Right lung (tissue), 10 donors: ENCODE results near the gene MFGE8. TPM values are rescaled to one million over a fixed set of nuclear protein-coding genes. Genes with fewer than 3 reads are reported as not detected.
"Not testable (repeated sequence)": the region's sequence is repeated elsewhere in the genome, so short reads cannot be mapped to it uniquely, and the experiment has no call there.

Source experiments
- DNase-seq, 2 donors: peaks; one replicate each; pipeline ENCODE4 v3.0.0-alpha.2; 2013
- long read RNA-seq, 8 donors: transcript quantifications; one replicate each; lab custom pipeline, GENCODE V29; 2026
- polyA plus RNA-seq, 5 donors: library from polyadenylated mRNA; unstranded; fragments of 120-200 nt; gene quantifications; one replicate each; pipeline versions ENCODE4 v1.2.1 to v1.2.3, GENCODE V29; 2013; ENCODE audit warnings: inconsistent platforms in 1 of 5, low replicate concordance in 1 of 5; ENCODE audit not compliant: insufficient read length in 5 of 5, insufficient read depth in 1 of 5

MFGE8 gene, protein sequence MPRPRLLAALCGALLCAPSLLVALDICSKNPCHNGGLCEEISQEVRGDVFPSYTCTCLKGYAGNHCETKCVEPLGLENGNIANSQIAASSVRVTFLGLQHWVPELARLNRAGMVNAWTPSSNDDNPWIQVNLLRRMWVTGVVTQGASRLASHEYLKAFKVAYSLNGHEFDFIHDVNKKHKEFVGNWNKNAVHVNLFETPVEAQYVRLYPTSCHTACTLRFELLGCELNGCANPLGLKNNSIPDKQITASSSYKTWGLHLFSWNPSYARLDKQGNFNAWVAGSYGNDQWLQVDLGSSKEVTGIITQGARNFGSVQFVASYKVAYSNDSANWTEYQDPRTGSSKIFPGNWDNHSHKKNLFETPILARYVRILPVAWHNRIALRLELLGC
- polyA plus RNA-seq: 100 to 1,000 TPM; 103 to 149 (median 121) TPM
- long read RNA-seq, donor 1, transcript MFGE8-201 (8 exons, 1,937 nt): major isoform, 17 of 39 reads
- long read RNA-seq, donor 1, transcript MFGE8-217 (1 exons, 2,464 nt): minor isoform, 7 of 39 reads
- long read RNA-seq, donor 1, partial matches to known transcripts: 7 of 39 reads
- long read RNA-seq, donor 1, other reads (novel, unspliced or antisense): 0 of 39 reads
- long read RNA-seq, donor 2, transcript MFGE8-201 (8 exons, 1,937 nt): major isoform, 13 of 23 reads
- long read RNA-seq, donor 2, transcript MFGE8-217 (1 exons, 2,464 nt): minor isoform, 7 of 23 reads
- long read RNA-seq, donor 2, partial matches to known transcripts: 0 of 23 reads
- long read RNA-seq, donor 2, other reads (novel, unspliced or antisense): 0 of 23 reads
- long read RNA-seq, donor 3, transcript MFGE8-201 (8 exons, 1,937 nt): major isoform, 22 of 31 reads
- long read RNA-seq, donor 3, transcript MFGE8-217 (1 exons, 2,464 nt): minor isoform, 7 of 31 reads
- long read RNA-seq, donor 3, partial matches to known transcripts: 0 of 31 reads
- long read RNA-seq, donor 3, other reads (novel, unspliced or antisense): 0 of 31 reads
- long read RNA-seq, donor 4, transcript MFGE8-217 (1 exons, 2,464 nt): minor isoform, 8 of 29 reads
- long read RNA-seq, donor 4, transcript MFGE8-201 (8 exons, 1,937 nt): major isoform, 10 of 29 reads
- long read RNA-seq, donor 4, partial matches to known transcripts: 6 of 29 reads
- long read RNA-seq, donor 4, other reads (novel, unspliced or antisense): 0 of 29 reads
- long read RNA-seq, donor 5, transcript MFGE8-217 (1 exons, 2,464 nt): minor isoform, 22 of 62 reads
- long read RNA-seq, donor 5, transcript MFGE8-201 (8 exons, 1,937 nt): major isoform, 24 of 62 reads
- long read RNA-seq, donor 5, partial matches to known transcripts: 12 of 62 reads
- long read RNA-seq, donor 5, other reads (novel, unspliced or antisense): 0 of 62 reads
- long read RNA-seq, donor 6, transcript MFGE8-201 (8 exons, 1,937 nt): major isoform, 22 of 51 reads
- long read RNA-seq, donor 6, transcript MFGE8-217 (1 exons, 2,464 nt): minor isoform, 11 of 51 reads
- long read RNA-seq, donor 6, partial matches to known transcripts: 13 of 51 reads
- long read RNA-seq, donor 6, other reads (novel, unspliced or antisense): 0 of 51 reads
- long read RNA-seq, donor 7, transcript MFGE8-217 (1 exons, 2,464 nt): minor isoform, 5 of 19 reads
- long read RNA-seq, donor 7, transcript MFGE8-201 (8 exons, 1,937 nt): major isoform, 10 of 19 reads
- long read RNA-seq, donor 7, partial matches to known transcripts: 0 of 19 reads
- long read RNA-seq, donor 7, other reads (novel, unspliced or antisense): 0 of 19 reads
- long read RNA-seq, donor 8, transcript MFGE8-201 (8 exons, 1,937 nt): minor isoform, 5 of 15 reads
- long read RNA-seq, donor 8, transcript MFGE8-217 (1 exons, 2,464 nt): major isoform, 6 of 15 reads
- long read RNA-seq, donor 8, partial matches to known transcripts: 0 of 15 reads
- long read RNA-seq, donor 8, other reads (novel, unspliced or antisense): 0 of 15 reads

DNA sequence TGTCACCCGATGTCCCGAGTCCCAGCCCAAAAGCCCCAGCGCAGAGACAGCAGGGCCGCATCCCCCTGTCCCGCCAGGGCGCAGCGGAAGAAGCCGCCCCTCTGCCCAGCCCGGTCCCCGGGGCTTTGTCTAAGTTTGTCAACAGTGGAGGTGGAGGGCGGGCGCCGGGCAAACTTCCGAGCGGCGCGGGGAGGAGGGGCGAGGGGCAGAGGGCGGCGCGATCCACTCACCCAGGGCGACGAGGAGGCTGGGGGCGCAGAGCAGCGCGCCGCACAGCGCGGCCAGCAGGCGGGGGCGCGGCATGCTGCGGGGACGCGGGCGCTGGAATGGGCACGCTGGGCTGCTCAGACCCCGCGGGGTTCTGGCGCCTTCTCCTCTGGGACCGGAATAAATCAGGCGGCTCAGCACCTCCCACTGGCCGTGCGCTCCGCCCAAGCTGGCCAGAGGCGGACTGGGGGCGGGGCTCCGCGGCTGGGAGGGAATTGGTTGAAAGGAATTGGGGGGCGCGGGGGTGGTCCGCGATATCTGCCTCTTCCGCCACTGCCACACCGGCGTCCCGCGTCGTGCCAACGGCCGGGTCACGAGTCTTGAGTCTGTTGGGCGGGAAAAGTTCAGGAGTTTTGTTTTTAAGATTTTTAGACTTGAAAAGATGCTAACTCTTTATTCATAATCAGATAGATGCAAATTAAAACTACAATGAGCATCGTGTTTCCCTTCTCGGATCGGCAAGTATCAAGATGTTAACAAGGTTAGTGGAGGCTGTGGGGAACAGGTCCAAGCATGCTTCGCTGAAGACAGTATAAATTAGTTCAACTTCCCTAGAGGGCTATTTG lies at the start of gene MFGE8:
Gene MFGE8, minus strand, starts transcription at position 363 of the 833 bp plus-strand sequence. Its CDS starts 60 bp downstream, at position 303.
- DNase-seq: peak; percentile 76 to 81

GRCh38 chr15:88959445-88959844 lies 46.3 kb upstream of the MFGE8 start:
- no peak for DNase-seq

- DNase-seq: no peak
These were observed 43.7 kb upstream of the MFGE8 start for GRCh38 chr15:88956906-88957305.

DNA sequence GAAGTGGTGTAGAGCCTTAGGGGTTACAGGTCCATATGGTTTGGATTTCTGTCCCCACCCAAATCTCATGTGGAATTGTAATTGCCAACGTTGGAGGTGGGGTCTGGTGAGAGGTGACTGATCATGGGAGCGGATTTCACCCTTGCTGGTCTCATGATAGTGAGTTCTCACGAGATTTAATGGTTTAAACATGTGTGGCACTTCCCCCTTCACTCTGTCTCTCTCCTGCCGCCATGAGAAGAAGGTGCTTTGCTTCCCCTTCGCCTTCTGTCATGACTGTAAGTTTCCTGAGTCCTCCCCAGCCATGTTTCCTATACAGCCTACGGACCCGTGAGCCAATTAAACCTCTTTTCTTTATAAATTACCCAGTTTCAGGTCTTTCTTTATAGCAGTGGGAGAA lies 43.1 kb upstream of the MFGE8 start:
- DNase-seq: no peak

DNA sequence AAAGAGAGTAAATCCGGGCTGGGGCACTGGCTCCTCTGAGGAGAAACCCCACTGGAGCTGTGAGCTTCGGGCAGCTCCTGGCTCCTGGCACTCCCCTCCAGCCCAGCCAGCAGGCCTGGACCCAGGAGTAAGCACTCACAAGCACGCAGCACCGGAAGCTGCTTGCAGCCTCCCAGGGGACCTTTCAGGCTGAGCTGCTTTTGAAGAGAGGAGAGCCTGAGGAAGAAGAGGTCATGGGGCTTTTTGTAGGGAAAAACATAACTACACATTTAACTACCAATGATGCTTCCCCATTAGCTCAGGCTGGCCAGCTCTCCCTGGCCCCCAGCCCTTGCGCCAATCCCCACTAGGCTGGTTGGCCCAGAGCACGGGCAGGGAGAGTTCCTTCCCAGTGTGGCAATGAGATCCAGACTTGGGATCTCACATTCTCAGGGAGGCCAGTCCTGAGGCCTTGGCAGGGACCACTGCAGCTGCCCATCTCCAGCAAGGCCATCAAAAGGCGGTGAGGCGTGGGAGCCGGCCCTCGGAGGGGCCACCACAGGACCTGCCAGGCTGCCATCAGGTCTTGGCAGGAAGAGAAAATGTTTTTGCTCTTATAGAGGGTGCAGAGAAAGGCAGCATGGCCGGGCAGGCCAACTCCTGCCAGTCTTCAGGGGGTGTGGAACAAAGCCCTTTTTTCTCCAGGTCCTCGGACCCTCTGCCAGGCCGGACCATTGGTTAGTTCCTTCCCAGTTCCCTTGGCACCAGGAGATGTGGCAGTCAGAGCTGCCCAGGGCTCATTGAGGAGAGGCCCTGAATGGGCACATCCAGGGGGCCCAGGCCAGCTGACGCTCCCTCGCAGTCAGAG lies 41.5 kb upstream of the MFGE8 start:
- peak; percentile 3 to 12 for DNase-seq

GRCh38 chr15:88950600-88951160 lies 37.5 kb upstream of the MFGE8 start:
- DNase-seq: no peak

DNA sequence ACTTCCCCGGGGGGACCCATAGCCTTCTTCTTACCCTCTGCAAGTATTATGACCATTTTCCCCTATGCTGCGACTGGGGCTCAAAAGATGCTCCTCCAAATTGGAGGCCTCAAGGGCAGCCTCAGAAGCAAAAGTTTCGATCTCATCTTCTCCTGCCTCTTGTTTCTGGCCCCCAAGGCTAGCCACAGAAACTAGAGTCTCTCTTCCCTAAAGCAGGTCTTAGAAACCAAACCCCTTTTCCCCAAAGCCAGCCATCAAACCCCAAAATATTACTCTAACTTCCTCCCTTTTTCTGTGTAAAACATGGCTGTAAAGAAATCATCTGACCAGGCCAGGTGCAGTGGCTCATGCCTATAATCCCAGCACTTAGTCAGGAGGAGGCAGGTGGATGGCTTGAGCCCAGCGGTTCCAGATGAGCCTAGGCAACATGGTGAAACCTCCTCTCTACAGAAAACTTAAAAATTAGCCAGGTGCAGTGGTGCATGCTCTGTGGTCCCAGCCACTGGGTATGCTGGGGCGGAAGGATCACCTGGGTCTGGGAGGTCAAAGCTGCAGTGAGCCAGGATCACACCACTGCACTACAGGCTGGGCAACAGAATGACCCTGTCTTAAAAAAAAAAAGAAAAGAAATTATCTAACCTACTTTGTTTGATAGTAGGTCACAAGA lies 36.7 kb upstream of the MFGE8 start:
- no peak for DNase-seq

DNA sequence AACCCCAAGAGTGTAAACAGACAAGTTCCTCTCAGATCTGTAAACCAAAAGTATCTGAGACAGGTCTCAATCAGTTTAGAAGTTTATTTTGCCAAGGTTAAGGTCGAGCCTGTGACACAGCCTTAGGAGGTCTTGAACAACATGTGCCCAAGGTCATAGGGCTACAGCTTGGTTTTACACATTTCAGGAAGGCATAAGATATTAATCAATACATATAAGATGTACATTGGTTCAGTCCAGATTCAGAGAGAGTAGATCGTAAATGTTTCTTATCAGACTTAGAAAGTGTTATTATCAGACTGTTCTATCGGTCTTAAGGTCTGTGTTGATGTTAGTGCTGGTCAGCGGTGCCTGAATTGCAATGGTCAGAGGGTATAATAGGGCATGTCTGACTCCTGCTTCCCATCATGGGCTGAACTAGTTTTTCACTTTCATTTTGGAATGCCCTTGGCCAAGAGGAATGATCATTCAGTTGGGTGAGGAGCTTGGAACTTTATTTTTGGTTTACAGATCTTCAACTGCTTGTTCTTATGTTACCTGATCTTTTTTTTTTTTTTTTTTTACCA lies 27.0 kb upstream of the MFGE8 start:
- no peak for DNase-seq

DNA sequence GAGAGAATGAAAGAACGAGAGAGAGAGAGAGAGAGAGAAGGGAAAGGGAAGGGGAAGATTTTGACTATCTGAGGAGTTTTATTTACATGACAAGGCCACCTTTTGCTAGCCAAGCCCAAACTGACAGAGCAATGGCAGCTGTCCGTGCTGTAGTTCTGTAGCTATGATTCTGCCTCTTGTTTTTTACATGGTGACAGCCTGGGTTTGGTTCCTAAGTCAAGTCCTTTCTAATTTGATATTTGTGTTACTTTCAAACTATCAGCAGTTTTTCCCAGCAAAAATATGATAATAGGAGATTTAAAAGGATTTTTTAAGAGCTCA lies 26.3 kb upstream of the MFGE8 start:
- DNase-seq: no peak

DNA sequence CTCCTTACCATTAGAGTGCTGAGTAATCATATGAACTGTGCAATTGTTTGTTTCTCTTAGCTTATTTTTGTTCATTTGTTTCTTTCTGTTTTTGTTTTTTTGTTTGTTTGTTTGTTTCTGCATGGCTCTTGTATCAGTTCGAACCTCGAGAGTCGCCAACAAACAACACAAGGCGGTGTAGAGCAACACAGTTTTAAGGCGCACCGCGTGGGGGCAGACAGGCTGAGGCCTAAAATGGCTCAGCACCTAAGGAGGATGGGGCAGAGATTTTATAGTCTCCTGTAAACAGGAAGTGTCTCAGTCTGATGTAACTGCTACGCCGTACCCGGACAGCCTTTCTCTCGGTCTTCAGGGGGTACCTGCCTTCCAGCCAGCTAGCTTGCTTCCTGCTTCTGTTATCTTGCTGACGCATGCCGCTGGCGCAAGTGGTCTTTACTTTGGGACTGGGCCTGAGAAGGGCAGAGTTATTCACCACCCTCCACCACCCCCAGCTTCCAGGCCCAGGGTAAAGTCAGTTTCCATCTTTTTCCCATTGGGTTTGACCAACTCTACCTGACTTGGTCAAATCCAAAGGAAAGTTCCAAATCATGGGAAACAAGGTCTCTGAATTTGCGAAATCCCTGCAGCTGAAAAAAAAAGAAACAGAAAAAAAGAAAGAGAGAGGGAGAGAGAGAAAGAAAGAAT lies 25.8 kb upstream of the MFGE8 start:
- no peak for DNase-seq

DNA sequence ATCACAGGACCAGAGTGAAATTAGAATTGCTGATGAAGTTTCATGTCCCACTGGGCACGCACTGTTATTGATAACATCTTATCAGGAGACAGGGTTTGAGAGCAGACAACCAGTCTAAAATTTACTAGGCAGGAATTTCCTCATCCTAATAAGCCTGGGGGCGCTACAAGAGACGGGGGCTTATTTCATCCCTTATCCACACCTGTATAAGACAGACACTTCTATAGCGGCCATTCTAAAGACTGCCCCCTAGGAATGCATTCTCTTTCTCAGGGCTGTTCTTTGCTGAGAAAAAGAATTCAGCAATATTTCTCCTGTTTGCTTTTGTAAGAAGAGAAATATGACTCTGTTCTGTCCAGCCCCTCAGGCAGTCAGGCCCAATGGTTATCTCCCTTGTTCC lies 21.3 kb upstream of the MFGE8 start:
- DNase-seq: not testable (repeated sequence)

GRCh38 chr15:88932875-88933330 lies 19.7 kb upstream of the MFGE8 start:
- DNase-seq: no peak

GRCh38 chr15:88932271-88932874 lies 19.2 kb upstream of the MFGE8 start:
- no peak for DNase-seq

DNA sequence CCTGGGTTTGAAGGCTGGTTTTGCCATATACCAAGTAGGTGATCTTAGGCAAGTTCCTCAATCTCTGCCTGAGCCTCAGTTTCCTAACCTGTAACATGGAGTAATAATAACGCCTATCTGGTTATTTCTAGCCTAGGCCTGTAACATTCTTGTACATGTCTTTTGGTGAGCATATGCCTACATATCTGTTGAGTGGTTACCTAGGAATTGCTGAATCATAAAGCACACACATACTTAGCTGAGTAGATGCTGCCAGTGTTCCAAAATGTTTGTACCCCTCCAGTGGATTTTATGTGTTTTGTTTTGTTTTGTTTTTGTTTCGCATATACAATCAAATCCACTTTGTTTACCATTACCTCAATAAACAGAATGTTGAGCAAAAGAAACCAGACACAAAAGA lies 17.4 kb upstream of the MFGE8 start:
- no peak for DNase-seq

DNA sequence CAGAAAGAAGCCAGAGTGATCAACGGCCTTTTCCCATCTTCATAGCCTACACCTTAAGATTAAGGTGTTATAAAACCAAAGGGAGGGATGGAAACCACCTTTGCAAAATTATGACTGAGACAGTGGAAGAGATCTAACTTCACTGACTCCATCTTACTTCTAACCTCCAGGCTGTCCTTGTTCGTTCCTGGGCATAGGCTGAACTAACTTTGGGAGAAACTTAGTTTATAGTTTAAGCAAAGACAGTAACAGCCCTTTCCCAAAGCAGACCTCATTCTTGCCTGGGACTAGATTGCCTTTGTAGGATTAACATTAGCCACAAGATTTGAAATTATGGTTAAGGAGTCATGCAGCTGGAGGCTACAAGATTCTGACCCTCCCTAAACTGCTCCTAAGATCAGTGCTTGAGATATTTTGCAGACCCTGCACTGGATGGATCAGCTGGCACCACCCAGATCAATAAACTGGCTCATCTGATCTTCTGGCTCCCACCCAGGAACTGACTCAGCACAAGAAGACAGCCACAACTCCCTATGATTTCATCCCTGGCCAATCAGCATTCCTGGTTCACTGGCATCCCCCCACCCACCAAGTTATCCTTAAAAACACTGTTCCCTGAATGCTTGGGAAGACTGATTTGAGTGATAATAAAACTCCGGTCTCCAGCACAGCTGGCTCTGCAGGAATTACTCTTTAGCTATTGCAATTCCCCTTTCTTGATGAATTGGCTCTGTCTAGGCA lies 16.3 kb upstream of the MFGE8 start:
- DNase-seq: not testable (repeated sequence)
